Tibial nerve (tissue), 4 donors: Measurements from ENCODE around the gene EML6.

ENCODE experiments used
- EP300 ChIP-seq, 2 donors: sonication (generic); formaldehyde crosslinking; IDR thresholded peaks; one replicate each; pipeline ENCODE4 v1.6.1; 2017; ENCODE audit warnings: antibody characterized with exemption in 2 of 2, mild to moderate bottlenecking in 1 of 2
- POLR2A ChIP-seq, 2 donors: fragments of 450-650 bp; IDR thresholded peaks; one replicate each; pipeline ENCODE4 v1.6.1; 2017; ENCODE audit warnings: antibody characterized with exemption in 2 of 2, mild to moderate bottlenecking in 2 of 2, moderate library complexity in 2 of 2
- TF ChIP-seq, protein P1 (sequence below), 5 experiments: fragments of 200-600 bp in 3 of 5; fragments of 450-650 bp in 2 of 5; sonication (generic) in 3 of 5; IDR thresholded peaks; one replicate each; pipeline ENCODE4 v1.5.1; 2016 to 2019; ENCODE audit warnings: antibody characterized with exemption in 5 of 5, mild to moderate bottlenecking in 3 of 5, moderate library complexity in 2 of 5

DNA sequence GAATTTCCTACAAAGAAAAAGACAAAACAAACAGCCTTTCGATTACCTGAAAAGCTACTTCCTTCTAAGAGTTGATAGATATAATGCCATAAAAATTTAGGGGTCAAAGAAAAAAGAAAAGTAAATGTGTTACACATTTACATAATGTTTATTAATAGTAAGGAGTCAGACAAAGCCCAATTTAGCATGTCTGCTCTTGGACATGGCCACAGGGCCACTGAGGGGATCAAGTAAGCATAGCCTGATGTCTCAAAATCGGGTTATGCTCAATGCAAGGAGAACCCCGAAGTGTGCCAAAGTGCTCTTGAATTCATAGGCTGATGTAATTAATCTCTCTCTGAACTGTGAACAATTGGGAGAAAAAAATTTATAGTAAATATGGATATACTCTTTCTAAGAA lies 265.1 kb downstream of the EML6 start:
- no peak for TF ChIP-seq POLR2A (IDR thresholded peaks at IDR 0.05)
- TF ChIP-seq, protein P1, sequence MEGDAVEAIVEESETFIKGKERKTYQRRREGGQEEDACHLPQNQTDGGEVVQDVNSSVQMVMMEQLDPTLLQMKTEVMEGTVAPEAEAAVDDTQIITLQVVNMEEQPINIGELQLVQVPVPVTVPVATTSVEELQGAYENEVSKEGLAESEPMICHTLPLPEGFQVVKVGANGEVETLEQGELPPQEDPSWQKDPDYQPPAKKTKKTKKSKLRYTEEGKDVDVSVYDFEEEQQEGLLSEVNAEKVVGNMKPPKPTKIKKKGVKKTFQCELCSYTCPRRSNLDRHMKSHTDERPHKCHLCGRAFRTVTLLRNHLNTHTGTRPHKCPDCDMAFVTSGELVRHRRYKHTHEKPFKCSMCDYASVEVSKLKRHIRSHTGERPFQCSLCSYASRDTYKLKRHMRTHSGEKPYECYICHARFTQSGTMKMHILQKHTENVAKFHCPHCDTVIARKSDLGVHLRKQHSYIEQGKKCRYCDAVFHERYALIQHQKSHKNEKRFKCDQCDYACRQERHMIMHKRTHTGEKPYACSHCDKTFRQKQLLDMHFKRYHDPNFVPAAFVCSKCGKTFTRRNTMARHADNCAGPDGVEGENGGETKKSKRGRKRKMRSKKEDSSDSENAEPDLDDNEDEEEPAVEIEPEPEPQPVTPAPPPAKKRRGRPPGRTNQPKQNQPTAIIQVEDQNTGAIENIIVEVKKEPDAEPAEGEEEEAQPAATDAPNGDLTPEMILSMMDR (IDR thresholded peaks at IDR 0.05): no peak
- TF ChIP-seq EP300 (IDR thresholded peaks at IDR 0.05): no peak
